Measurements from ENCODE around the gene PLEKHG4B.

GRCh38 chr5:82570-82969 is 9.4 kb upstream of the PLEKHG4B start:
- TF ChIP-seq CTCF (conservative IDR thresholded peaks at IDR 0.05; ENCODE audit: low read depth, low read length) (no peak), CEBPB (IDR thresholded peaks at IDR 0.05; ENCODE audit: low read depth, low read length) (no peak), RCOR1 (IDR thresholded peaks at IDR 0.05; ENCODE audit: insufficient replicate concordance, low read length) (no peak), MXI1 (IDR thresholded peaks at IDR 0.05; ENCODE audit: borderline replicate concordance, low read depth, low read length) (no peak), CHD1 (IDR thresholded peaks at IDR 0.05; ENCODE audit: low read depth, low read length) (no peak), POLR2A (IDR thresholded peaks at IDR 0.05; ENCODE audit: low read depth, low read length) (no peak), FOS (IDR thresholded peaks at IDR 0.05; ENCODE audit: low read depth, low read length) (no peak), RFX5 (IDR thresholded peaks at IDR 0.05; ENCODE audit: low read depth, low read length) (no peak), USF2 (IDR thresholded peaks at IDR 0.05; ENCODE audit: low read depth, low read length) (no peak), ELK1 (IDR thresholded peaks at IDR 0.05; ENCODE audit: borderline replicate concordance, low read depth, low read length) (no peak), MAFK (IDR thresholded peaks at IDR 0.05; ENCODE audit: low read depth, low read length) (no peak), NFE2L2 (IDR thresholded peaks at IDR 0.05; ENCODE audit: low read depth, low read length) (no peak)

Measured in IMR-90 (cell line).